D341Med (cell line): Measurements from ENCODE around the gene MAN1A1.

Experiments
- DNase-seq: peaks from one replicate; pipeline ENCODE4 v3.0.0; 2012; ENCODE audit warnings: low spot score

MAN1A1 gene

GRCh38 chr6:119269266-119270103 lies 80.1 kb downstream of the MAN1A1 start:
- DNase-seq: no peak

DNA sequence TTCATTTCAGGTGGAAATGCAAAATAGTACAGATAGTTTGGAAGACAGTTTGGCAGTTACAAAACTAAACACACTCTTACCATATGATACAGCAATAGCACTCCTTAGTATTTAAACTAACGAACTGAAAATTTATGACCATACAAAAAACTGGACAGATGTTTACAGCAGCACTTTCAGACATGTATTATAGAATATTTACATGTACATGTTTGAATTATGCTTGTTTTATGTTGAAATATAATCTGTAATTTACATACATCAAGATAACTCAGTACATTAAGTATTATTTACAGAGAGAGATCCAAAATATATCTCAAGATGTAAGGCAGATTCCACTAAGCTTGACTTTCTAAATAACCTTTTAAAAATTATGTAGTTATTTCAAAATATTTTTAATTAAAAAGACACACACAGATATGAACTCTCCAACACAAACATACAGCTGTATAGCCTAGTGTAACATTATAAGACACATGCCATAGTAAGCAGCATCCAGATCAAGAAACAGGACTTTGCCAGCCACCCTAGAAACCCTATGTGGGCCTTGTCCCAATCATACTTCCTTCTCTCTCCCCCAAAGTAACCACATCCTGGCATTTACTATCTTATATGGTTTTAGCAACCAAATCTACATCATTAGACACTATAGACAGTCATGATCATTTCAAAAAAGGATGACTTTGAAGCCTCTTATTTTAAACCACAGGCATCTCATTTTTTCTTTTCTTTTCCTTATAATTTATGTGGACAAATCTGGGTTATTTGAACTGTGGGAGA lies 82.2 kb downstream of the MAN1A1 start:
- DNase-seq: no peak

DNA sequence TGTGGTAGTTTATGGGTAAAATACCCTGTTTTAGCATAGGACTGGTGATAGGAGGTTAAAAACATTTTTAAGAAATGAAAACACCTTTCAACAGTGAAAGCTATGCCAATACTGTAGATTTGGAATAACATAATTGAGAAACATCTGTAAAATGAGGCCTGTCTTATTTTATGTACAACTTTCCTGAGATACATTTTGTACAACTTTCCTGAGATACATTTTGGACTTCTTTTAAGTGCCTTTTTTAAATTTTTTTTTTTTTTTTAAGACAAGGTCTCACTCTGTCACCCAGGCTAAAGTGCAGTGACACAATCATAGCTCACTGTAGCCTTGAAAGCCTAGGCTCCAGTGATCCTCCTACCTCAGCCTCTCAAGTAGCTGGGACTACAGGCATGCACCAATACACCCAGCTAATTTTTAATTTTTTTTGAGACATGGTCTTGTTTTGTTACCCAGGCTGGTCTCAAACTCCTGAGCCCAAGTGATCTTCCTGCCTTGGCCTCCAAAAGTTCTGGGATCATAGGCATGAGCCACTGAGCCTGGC lies 84.6 kb downstream of the MAN1A1 start:
- DNase-seq: no peak

DNA sequence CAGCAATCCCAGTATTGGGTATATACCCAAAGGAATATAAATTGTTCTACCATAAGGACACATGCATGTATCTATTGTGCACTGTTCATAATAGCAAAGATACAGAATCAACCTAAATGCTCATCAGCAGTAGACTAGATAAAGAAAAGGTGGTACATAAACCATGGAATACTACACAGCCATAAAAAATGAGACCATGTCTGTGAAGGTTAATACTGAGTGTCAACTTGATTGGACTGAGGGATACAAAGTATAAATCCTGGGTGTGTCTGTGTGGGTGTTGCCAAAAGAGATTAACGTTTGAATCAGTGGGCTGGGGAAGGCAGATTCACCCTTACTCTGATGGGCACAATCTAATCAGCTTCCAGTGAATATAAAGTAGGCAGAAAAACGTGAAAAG lies 86.9 kb downstream of the MAN1A1 start:
- DNase-seq: no peak

GRCh38 chr6:119261944-119262284 lies 87.6 kb downstream of the MAN1A1 start:
- no peak for DNase-seq

- no peak for DNase-seq
Observed at GRCh38 chr6:119259027-119259426, 90.5 kb downstream of the MAN1A1 start.

DNA sequence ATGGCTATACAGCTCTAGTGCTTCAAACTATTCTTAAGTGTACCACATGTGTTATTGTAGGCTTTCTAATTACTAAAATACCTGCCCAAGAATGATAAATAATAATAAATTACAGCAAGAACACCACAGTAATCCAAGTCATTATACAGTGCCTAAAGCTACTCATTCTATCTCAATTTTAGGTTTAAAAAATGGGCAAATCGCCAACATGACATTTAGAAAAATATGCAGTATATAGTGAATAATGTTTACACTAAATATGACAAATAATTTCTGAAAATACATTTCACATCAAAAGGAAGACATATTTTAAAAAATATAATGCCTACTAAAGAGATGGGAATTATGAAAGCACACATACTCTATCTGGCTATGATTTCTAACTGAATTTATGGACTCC lies 91.8 kb downstream of the MAN1A1 start:
- DNase-seq: no peak

DNA sequence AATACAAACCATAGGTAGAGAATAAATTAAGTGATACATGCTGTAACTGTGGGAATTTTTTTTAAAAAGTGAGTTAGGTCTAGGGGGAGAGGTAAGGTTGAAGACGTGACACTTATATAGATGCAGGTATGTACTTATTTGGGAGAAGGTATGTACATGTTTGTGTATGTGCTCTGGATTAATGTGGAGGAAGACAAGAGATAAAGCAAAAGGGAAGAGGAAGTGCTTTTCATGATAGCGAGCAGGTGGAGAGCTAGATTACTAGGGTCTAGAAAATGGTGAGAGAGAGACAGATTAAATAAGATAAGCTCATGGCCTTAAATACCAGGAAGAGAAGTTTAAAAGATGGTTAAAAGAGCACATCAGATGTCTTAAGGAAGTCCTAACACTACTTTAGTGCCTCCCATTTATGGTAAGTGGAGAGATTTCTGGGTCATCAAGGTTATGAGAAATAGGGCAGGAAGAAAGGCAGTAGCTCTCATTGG lies 92.5 kb downstream of the MAN1A1 start:
- no peak for DNase-seq

DNA sequence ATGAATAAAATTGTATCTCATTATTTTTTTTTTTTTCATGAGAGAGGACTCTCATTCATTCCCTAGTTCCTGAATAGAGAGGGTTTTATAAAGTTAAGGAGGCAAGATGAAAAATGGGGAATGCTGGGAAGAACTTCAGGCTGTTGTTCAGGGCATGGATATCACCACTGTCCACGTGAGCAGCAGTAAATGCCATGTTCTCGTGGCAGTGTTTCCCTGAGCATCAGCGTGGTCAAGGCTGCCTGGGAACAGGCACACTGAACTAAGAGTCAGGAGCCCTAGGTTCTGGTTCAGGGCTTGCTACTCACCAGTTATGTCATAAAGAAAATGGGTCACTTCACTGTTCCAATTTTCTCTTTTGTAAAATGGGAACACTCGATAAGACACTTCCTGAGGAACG lies 93.2 kb downstream of the MAN1A1 start:
- no peak for DNase-seq

- DNase-seq: no peak
Observed at GRCh38 chr6:119255492-119255891, 94.1 kb downstream of the MAN1A1 start.

DNA sequence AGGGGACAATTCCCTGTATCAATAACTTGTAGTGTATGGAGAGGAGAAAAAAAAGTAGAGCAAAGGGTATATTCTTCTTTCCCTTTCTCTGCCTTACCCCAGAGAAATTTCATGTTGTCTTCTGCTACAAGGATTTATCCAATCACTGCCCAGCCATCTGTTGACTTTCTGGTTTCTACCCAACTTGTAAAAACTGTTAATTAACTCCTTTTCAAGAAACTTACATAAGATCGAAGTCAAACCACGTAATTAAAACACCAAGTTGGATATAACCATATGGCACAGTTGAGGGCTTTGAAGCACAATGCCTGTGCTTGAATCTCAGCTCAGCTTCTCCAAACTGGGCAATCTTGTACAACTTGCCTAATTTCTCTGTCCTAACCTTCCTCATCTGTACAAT lies 99.5 kb downstream of the MAN1A1 start:
- no peak for DNase-seq

- DNase-seq: no peak
Observed at GRCh38 chr6:119249319-119249718, 100.2 kb downstream of the MAN1A1 start.

DNA sequence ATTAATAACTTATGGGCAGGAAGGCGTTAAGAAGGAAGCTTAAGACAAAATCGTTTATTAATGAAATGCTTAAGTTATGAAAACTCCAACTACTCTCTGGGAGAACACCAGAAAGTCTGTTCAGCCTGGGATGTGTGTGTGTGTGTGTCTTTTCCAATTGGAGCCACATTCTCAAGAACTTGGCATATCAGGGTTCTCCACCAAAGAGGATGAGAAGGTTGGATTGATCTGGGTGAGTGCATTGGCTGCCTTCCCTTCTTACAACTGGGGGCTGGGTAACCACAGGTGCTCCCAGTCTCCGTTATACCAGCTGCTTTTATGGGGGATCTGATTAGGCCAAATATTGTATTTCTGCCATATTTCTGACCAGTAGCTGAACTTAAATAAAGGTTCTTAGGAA lies 102.1 kb downstream of the MAN1A1 start:
- no peak for DNase-seq

- DNase-seq: no peak
Observed at GRCh38 chr6:119243657-119244056, 105.9 kb downstream of the MAN1A1 start.

DNA sequence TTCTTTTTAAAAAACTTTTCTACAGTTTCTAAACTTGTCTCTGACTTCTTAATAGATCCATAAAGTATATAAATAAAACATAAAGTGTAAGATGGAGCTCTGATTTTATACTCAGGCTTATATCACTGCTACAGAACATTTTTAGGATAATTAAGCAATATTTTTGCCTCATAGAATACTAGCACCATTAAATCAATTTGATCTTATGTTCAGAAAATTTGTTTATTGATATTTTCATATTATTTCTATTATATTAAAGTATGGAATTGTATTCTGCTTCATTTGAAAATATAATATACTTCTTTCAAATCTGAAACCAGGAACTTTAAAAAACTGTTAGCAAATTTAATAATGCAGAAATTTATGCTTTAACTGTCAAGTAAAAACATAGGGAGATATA lies 106.5 kb downstream of the MAN1A1 start:
- no peak for DNase-seq

DNA sequence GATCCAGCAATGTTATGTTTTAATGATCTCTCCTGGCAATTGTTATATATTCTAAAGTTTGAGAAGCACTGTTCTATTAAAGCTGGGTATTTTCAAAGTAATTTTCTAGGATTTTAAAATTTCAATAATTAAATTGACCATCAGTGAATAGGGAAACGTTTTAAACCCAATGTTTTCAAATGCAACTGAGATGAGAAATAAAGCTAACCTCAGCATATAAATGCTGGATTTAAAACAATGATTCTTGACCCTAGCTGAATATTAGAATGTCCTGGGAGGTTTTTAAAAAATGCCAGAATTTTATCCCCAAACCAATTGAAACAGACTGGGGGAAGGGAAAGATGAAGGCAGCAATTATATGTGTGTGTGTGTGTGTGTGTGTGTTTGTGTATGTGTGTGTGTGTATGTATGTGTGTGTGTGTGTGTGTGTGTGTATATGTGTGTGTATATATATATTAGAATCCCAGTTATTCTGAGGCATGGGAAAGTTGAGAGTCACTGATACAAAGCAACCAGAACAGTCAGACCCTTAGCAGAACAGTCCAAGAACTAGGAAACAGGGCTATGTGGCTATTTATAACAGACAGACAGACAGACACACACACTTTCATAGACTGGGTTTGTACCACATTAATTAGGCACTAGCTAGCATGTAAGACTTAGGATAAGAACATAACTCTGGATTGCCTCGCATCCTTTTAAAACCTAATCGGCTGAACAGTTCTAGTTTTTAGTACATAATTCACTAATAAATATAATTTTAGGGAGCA lies 107.8 kb downstream of the MAN1A1 start:
- no peak for DNase-seq

DNA sequence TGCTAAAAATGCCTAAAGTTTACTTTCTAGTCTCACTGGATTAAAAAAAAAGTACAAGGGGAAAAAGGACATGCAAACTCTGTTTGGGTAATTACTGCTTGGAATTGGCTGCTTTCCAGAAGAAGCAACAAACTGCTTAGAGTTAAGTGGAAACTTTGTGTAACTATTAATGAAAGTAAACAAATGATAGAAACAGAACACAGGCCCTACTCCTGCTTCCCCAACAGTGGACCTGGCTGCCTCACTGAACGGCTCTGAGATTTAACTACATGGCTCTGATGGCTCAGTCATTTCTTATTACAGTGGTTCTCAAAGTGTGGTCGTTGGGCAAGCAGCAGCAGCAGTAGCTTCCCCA lies 108.5 kb downstream of the MAN1A1 start:
- DNase-seq: no peak

- DNase-seq: no peak
Observed at GRCh38 chr6:119240257-119241110, 109.1 kb downstream of the MAN1A1 start.

GRCh38 chr6:119237177-119237715 lies 112.3 kb downstream of the MAN1A1 start:
- no peak for DNase-seq

GRCh38 chr6:119234941-119235340 lies 114.6 kb downstream of the MAN1A1 start:
- no peak for DNase-seq

GRCh38 chr6:119234457-119234856 lies 115.1 kb downstream of the MAN1A1 start:
- DNase-seq: no peak
